Hepatocyte (in vitro differentiated cells): ENCODE results near the gene ALOX5.

Source experiments
- CTCF ChIP-seq: fragments of 200-600 bp; sonication (generic); IDR thresholded peaks from 2 replicates; pipeline ENCODE4 v1.5.1; 2016; ENCODE audit warnings: antibody characterized with exemption, mild to moderate bottlenecking; ENCODE audit not compliant: poor library complexity
- EZH2 ChIP-seq: fragments of 200-600 bp; sonication (generic); IDR thresholded peaks from 2 replicates; pipeline ENCODE4 v1.6.1; 2016; ENCODE audit warnings: antibody characterized with exemption, mild to moderate bottlenecking, borderline replicate concordance
- EZH2phosphoT487 ChIP-seq: fragments of 200-600 bp; sonication (generic); IDR thresholded peaks from one replicate; pipeline ENCODE4 v1.6.1; 2018; ENCODE audit warnings: antibody characterized with exemption, mild to moderate bottlenecking, low read depth, moderate library complexity; ENCODE audit not compliant: unreplicated experiment, severe bottlenecking

GRCh38 chr10:45404087-45404769 is 30.2 kb downstream of the ALOX5 start:
- TF ChIP-seq CTCF (no peak), EZH2 (no peak), EZH2phosphoT487 (no peak)
